HCT116 (cell line): ENCODE results near the gene LEO1. TPM values are rescaled to one million over a fixed set of nuclear protein-coding genes. Genes with fewer than 3 reads are reported as not detected.

Source experiments
- ATAC-seq: fragments of 200-7000 bp; cut with Tn5 transposase; 2 replicates; pipeline ENCODE4 v1.9.1; 2020; ENCODE audit warnings: mild to moderate bottlenecking, moderate library complexity
- BruUV-seq: library from RNA; stranded (reverse); fragments of 400-500 nt; replicated peaks from 2 replicates; lab custom pipeline; 2021; lab: Mats Ljungman, UMichigan
- CTCF ChIA-PET: fragments of 300-600 bp; sonication (Branson Sonifier 250); formaldehyde crosslinking; loops from one replicate; lab custom pipeline; 2021; ENCODE audit warnings: antibody characterized with exemption; lab: Charles Lee
- POLR2A ChIA-PET: fragments of 300-600, 350-600 bp; sonication (Branson Sonifier 250); formaldehyde crosslinking; loops from one replicate; lab custom pipeline; 2021; ENCODE audit warnings: antibody characterized with exemption; lab: Charles Lee
- RAD21 ChIA-PET, 2 experiments: fragments of 300-600 bp; sonication (Branson Sonifier 250); formaldehyde crosslinking; loops; one replicate each; lab custom pipeline; 2023; ENCODE audit warnings: low total read pairs in 2 of 2; ENCODE audit not compliant: uncharacterized antibody in 2 of 2, unreplicated experiment in 2 of 2, low non-redundant PET in 1 of 2; lab: Charles Lee
- DNase-seq: peaks from one replicate; pipeline ENCODE4 v3.0.0-alpha.2; 2010; ENCODE audit warnings: low read depth, low spot score
- H2AFZ ChIP-seq: fragments of 200-600 bp; shearing (Covaris generic), sonication (generic); 2 replicates; pipeline ENCODE4 v1.6.1; 2017; ENCODE audit warnings: low read depth, mixed run types, mixed read lengths, antibody characterized with exemption, low read length; ENCODE audit not compliant: poor library complexity, severe bottlenecking
- H3K27ac ChIP-seq: 2 replicates; pipeline ENCODE4 v1.5.1; 2012; ENCODE audit warnings: low read depth, low read length
- H3K27me3 ChIP-seq: fragments of 200-600 bp; sonication (generic); 2 replicates; pipeline ENCODE4 v1.6.1; 2016; ENCODE audit warnings: mixed run types, low read length, mixed read lengths; ENCODE audit not compliant: insufficient read depth
- H3K36me3 ChIP-seq, 2 experiments: fragments of 200-500 bp in 1 of 2; fragments of 200-600 bp in 1 of 2; sonication (Bioruptor generic) in 1 of 2; sonication (generic) in 1 of 2; 2 replicates each; pipeline versions ENCODE4 v1.5.1 to v1.6.1; 2014 to 2016; ENCODE audit warnings: low read length in 2 of 2, inconsistent platforms in 1 of 2, mixed read lengths in 1 of 2, mixed run types in 1 of 2; ENCODE audit not compliant: insufficient read depth in 2 of 2, control insufficient read depth in 1 of 2
- H3K4me1 ChIP-seq, 2 experiments: fragments of 200-600 bp in 1 of 2; sonication (generic) in 1 of 2; 2 replicates each; pipeline versions ENCODE4 v1.5.1 to v1.6.1; 2012 to 2017; ENCODE audit warnings: low read length in 2 of 2, inconsistent platforms in 1 of 2, mild to moderate bottlenecking in 1 of 2, mixed read lengths in 1 of 2, mixed run types in 1 of 2, moderate library complexity in 1 of 2; ENCODE audit not compliant: insufficient read depth in 2 of 2, control insufficient read depth in 1 of 2
- H3K4me2 ChIP-seq: fragments of 200-600 bp; sonication (generic); 2 replicates; pipeline ENCODE4 v1.6.1; 2017; ENCODE audit warnings: mixed run types, low read length, mixed read lengths
- H3K4me3 ChIP-seq, 2 experiments: fragments of 200-600 bp in 1 of 2; sonication (generic) in 1 of 2; replicated peaks in 1 of 2; 2 replicates each; pipeline ENCODE4 v1.5.1; 2011 to 2016; ENCODE audit warnings: low read length in 2 of 2, control low read depth in 1 of 2, low read depth in 1 of 2, mild to moderate bottlenecking in 1 of 2, mixed read lengths in 1 of 2, mixed run types in 1 of 2
- H3K79me2 ChIP-seq: fragments of 200-600 bp; sonication (generic); 2 replicates; pipeline ENCODE4 v1.6.1; 2017; ENCODE audit warnings: mild to moderate bottlenecking, mixed run types, low read length, moderate library complexity, mixed read lengths; ENCODE audit not compliant: insufficient read depth
- H3K9ac ChIP-seq: fragments of 200-600 bp; sonication (generic); 2 replicates; pipeline ENCODE4 v1.6.1; 2016; ENCODE audit warnings: low read length, mixed read lengths
- H3K9me2 ChIP-seq: fragments of 200-600 bp; sonication (generic), shearing (Covaris generic); 2 replicates; pipeline ENCODE4 v1.6.1; 2017; ENCODE audit warnings: mixed run types, mild to moderate bottlenecking, moderate library complexity; ENCODE audit not compliant: insufficient read depth
- H3K9me3 ChIP-seq, 2 experiments: fragments of 200-500 bp in 1 of 2; fragments of 200-600 bp in 1 of 2; sonication (Bioruptor generic) in 1 of 2; sonication (generic) in 1 of 2; 2 replicates each; pipeline ENCODE4 v1.6.1; 2014 to 2017; ENCODE audit warnings: low read length in 2 of 2, mixed read lengths in 2 of 2, inconsistent platforms in 1 of 2, low read depth in 1 of 2, mild to moderate bottlenecking in 1 of 2, mixed run types in 1 of 2, moderate library complexity in 1 of 2; ENCODE audit not compliant: control insufficient read depth in 1 of 2, insufficient read depth in 1 of 2
- H4K20me1 ChIP-seq: fragments of 200-600 bp; sonication (generic), shearing (Covaris generic); 2 replicates; pipeline ENCODE4 v1.6.1; 2017; ENCODE audit warnings: mixed run types, mild to moderate bottlenecking, moderate library complexity; ENCODE audit not compliant: insufficient read depth
- CEBPB ChIP-seq: IDR thresholded peaks from 2 replicates; pipeline ENCODE4 v1.6.1; 2012; ENCODE audit warnings: low read depth
- EGR1 ChIP-seq: IDR thresholded peaks from 2 replicates; pipeline ENCODE4 v1.6.1; 2012; ENCODE audit warnings: low read depth
- ELF1 ChIP-seq: IDR thresholded peaks from 2 replicates; pipeline ENCODE4 v1.6.1; 2012; ENCODE audit warnings: low read depth, borderline replicate concordance
- FOSL1 ChIP-seq: IDR thresholded peaks from 2 replicates; pipeline ENCODE4 v1.6.1; 2012; ENCODE audit warnings: low read depth
- POLR2A ChIP-seq: IDR thresholded peaks from 2 replicates; pipeline ENCODE4 v1.7.0; 2011; ENCODE audit warnings: borderline replicate concordance; ENCODE audit not compliant: insufficient read depth, insufficient read length; ENCODE audit errors: extremely low read depth
- SIN3A ChIP-seq: IDR thresholded peaks from 2 replicates; pipeline ENCODE4 v1.6.1; 2012; ENCODE audit warnings: low read depth
- SRF ChIP-seq: IDR thresholded peaks from 2 replicates; pipeline ENCODE4 v1.6.1; 2012; ENCODE audit warnings: low read depth
- YY1 ChIP-seq: IDR thresholded peaks from 2 replicates; pipeline ENCODE4 v1.6.1; 2011; ENCODE audit warnings: low read length, low read depth, moderate library complexity, mild to moderate bottlenecking; ENCODE audit not compliant: insufficient replicate concordance; ENCODE audit errors: extremely low read depth
- ZBTB33 ChIP-seq: IDR thresholded peaks from 2 replicates; pipeline ENCODE4 v1.6.1; 2011; ENCODE audit warnings: mild to moderate bottlenecking, low read length, moderate library complexity; ENCODE audit not compliant: insufficient replicate concordance; ENCODE audit errors: extremely low read depth
- ZFX ChIP-seq: fragments of 450-650 bp; IDR thresholded peaks from 2 replicates; pipeline ENCODE4 v1.6.1; 2017
- ZNF274 ChIP-seq: fragments of 200-500 bp; sonication (Bioruptor generic); IDR thresholded peaks from 2 replicates; pipeline ENCODE4 v1.6.1; 2014; ENCODE audit warnings: mild to moderate bottlenecking, low read depth, low read length, inconsistent platforms
- intact Hi-C: fragments of 100-400 bp; cut with micrococcal nuclease; formaldehyde crosslinking; loops from 2 replicates; pipeline ENCODE4 v1.10.0; 2022
- total RNA-seq: library from RNA; stranded (reverse); gene quantifications from one replicate; pipeline ENCODE4 v1.2.1, GENCODE V29; 2021; ENCODE audit not compliant: unreplicated experiment
- TF ChIP-seq, protein P1 (sequence below): IDR thresholded peaks from 2 replicates; pipeline ENCODE4 v1.6.1; 2012
- TF ChIP-seq, protein P2 (sequence below): IDR thresholded peaks from 2 replicates; pipeline ENCODE4 v1.6.1; 2012; ENCODE audit warnings: low read depth

LEO1 gene
- total RNA-seq, 1 experiment from 2014 or later: 27.8 TPM

DNA sequence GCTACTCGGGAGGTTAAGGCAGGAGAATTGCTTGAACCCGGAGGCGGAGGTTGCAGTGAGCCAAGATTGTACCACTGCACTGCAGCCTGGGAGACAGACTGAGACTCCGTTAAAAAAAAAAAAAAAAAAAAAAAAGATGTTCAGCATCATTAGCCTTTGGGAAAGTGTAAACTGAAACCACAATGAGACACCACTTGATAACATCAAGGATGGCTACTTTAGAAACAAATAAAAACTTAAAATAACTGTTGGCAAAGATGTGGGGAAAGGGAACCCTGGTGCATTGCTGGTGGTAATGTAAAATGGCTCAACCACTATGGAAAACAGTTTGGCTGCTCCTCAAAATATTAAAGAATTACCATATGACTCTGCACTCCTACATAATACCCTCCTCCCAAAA, 1.9 kb downstream of the LEO1 start:
- H3K27ac ChIP-seq: no peak overlapping the region
- H3K9me2 ChIP-seq: no peaks in the 10 kb centered on the region
- no peaks in the 10 kb centered on the region for H3K9me3 ChIP-seq
- H2AFZ ChIP-seq: no peak overlapping the region
- H3K4me2 ChIP-seq: peak overlapping the region; percentile 69
- DNase-seq (no peak), ATAC-seq (no peak)
- ChIA-PET RAD21 (no interaction called here), CTCF (no interaction called here), POLR2A (no interaction called here)
- H3K9ac ChIP-seq: 0 out of 2 replicates have a peak overlapping the region, but pooled peaks have one; percentile 88
- no TSS peak for BruUV-seq
- H3K4me3 ChIP-seq: peak overlapping the region in 1 of 2 experiments; percentile 99; a peak in 1 of 4 replicates
- peaks cover 9 to 10% of the 10 kb centered on the region in 2 experiments; a peak in 3 of 4 replicates for H3K4me1 ChIP-seq
- H3K36me3 ChIP-seq: peaks cover 7 to 8% of the 10 kb centered on the region in 2 experiments; a peak in 2 of 4 replicates
- H3K79me2 ChIP-seq: peaks cover 64% of the 10 kb centered on the region
- intact Hi-C loops: no loop called here
- TF ChIP-seq YY1: no peak
- no peaks in the 10 kb centered on the region for H3K27me3 ChIP-seq
- H4K20me1 ChIP-seq: no peaks in the 10 kb centered on the region

GRCh38 chr15:51967583-51967982, 4.0 kb downstream of the LEO1 start:
- intact Hi-C loops: no loop called here
- RAD21 ChIA-PET: interaction anchor here in 1 of 2 experiments (0.6 kb wide), 1 partner anchor 28 kb away, joined by 4 read pairs; no protein-coding TSS in a partner anchor
- CTCF ChIA-PET: no interaction called here

More at GRCh38 chr15:51967583-51967982, 4.0 kb downstream of the LEO1 start:
- Histone ChIP-seq H3K27ac (no peak overlapping the region), H3K9me3 (no peaks in the 10 kb centered on the region), H3K9ac (no peak overlapping the region), H3K4me3 (no peak overlapping the region), H3K4me2 (no peak overlapping the region), H3K27me3 (no peaks in the 10 kb centered on the region), H3K79me2 (peaks cover 70% of the 10 kb centered on the region), H3K9me2 (no peaks in the 10 kb centered on the region), H3K4me1 (peaks cover 9 to 10% of the 10 kb centered on the region in 2 experiments; a peak in 3 of 4 replicates), H2AFZ (no peak overlapping the region), H4K20me1 (no peaks in the 10 kb centered on the region), H3K36me3 (peaks cover 7 to 10% of the 10 kb centered on the region in 2 experiments; a peak in 2 of 4 replicates)
- DNase-seq (no peak), ATAC-seq (no peak)
- POLR2A ChIA-PET: no interaction called here
- no TSS peak for BruUV-seq
- no peak for TF ChIP-seq YY1
- no peak for TF ChIP-seq SIN3A
- TF ChIP-seq ZBTB33: no peak
- TF ChIP-seq ZFX: no peak
- no peak for TF ChIP-seq FOSL1
- TF ChIP-seq POLR2A: no peak
- no peak for TF ChIP-seq CEBPB
- TF ChIP-seq, protein P1, sequence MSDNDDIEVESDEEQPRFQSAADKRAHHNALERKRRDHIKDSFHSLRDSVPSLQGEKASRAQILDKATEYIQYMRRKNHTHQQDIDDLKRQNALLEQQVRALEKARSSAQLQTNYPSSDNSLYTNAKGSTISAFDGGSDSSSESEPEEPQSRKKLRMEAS: no peak
- no peak for TF ChIP-seq ZNF274
- TF ChIP-seq EGR1: no peak
- TF ChIP-seq ELF1: no peak
- no peak for TF ChIP-seq SRF
- TF ChIP-seq, protein P2, sequence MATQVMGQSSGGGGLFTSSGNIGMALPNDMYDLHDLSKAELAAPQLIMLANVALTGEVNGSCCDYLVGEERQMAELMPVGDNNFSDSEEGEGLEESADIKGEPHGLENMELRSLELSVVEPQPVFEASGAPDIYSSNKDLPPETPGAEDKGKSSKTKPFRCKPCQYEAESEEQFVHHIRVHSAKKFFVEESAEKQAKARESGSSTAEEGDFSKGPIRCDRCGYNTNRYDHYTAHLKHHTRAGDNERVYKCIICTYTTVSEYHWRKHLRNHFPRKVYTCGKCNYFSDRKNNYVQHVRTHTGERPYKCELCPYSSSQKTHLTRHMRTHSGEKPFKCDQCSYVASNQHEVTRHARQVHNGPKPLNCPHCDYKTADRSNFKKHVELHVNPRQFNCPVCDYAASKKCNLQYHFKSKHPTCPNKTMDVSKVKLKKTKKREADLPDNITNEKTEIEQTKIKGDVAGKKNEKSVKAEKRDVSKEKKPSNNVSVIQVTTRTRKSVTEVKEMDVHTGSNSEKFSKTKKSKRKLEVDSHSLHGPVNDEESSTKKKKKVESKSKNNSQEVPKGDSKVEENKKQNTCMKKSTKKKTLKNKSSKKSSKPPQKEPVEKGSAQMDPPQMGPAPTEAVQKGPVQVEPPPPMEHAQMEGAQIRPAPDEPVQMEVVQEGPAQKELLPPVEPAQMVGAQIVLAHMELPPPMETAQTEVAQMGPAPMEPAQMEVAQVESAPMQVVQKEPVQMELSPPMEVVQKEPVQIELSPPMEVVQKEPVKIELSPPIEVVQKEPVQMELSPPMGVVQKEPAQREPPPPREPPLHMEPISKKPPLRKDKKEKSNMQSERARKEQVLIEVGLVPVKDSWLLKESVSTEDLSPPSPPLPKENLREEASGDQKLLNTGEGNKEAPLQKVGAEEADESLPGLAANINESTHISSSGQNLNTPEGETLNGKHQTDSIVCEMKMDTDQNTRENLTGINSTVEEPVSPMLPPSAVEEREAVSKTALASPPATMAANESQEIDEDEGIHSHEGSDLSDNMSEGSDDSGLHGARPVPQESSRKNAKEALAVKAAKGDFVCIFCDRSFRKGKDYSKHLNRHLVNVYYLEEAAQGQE: no peak
